ENCODE results near the gene OR14A16. TPM values are rescaled to one million over a fixed set of nuclear protein-coding genes. Genes with fewer than 3 reads are reported as not detected.

The OR14A16 gene
- total RNA-seq, 4 donors from 2014 or later: not detected

- H3K27me3 ChIP-seq: no peaks in the 10 kb centered on the region
- DNase-seq: no peak
- intact Hi-C loops (cut with DNase I; ENCODE audit: low total_unique reads) (no loop called here), in situ Hi-C loops (cut with MboI; ENCODE audit: low sequenced_read_pairs in 4 of 4) (no loop called here)
- no peak overlapping the region for H3K4me3 ChIP-seq
- no peak overlapping the region for H3K27ac ChIP-seq
- no peak for ATAC-seq
- H3K9me3 ChIP-seq: no peaks in the 10 kb centered on the region
- H3K4me1 ChIP-seq: no peaks in the 10 kb centered on the region
- no peaks in the 10 kb centered on the region for H3K36me3 ChIP-seq
- TF ChIP-seq CTCF (IDR thresholded peaks at IDR 0.05 in 4 of 5, conservative IDR thresholded peaks at IDR 0.05 in 1 of 5): no peak
- no peak for TF ChIP-seq POLR2A (IDR thresholded peaks at IDR 0.05)
Measured at GRCh38 chr1:247849616-247850015, 25.7 kb upstream of the OR14A16 start.

- Histone ChIP-seq H3K4me1 (no peaks in the 10 kb centered on the region), H3K27ac (no peak overlapping the region), H3K4me3 (no peak overlapping the region), H3K9me3 (no peaks in the 10 kb centered on the region), H3K36me3 (no peaks in the 10 kb centered on the region), H3K27me3 (no peaks in the 10 kb centered on the region)
- ATAC-seq (no peak), DNase-seq (no peak)
- intact Hi-C loops (cut with DNase I; ENCODE audit: low total_unique reads): no loop called here
- in situ Hi-C loops (cut with MboI; ENCODE audit: low sequenced_read_pairs in 4 of 4): no loop called here
- TF ChIP-seq POLR2A (IDR thresholded peaks at IDR 0.05) (no peak), CTCF (IDR thresholded peaks at IDR 0.05 in 4 of 5, conservative IDR thresholded peaks at IDR 0.05 in 1 of 5) (no peak)
Measured at GRCh38 chr1:247848346-247848745, 24.4 kb upstream of the OR14A16 start.

- no peak for ATAC-seq
- intact Hi-C loops (cut with DNase I; ENCODE audit: low total_unique reads): no loop called here
- no peak overlapping the region for H3K27ac ChIP-seq
- H3K9me3 ChIP-seq: no peaks in the 10 kb centered on the region
- no peak overlapping the region for H3K4me3 ChIP-seq
- H3K36me3 ChIP-seq: no peaks in the 10 kb centered on the region
- DNase-seq: no peak
- no peaks in the 10 kb centered on the region for H3K4me1 ChIP-seq
- H3K27me3 ChIP-seq: no peaks in the 10 kb centered on the region
- in situ Hi-C loops (cut with MboI; ENCODE audit: low sequenced_read_pairs in 4 of 4): no loop called here
- no peak for TF ChIP-seq CTCF (IDR thresholded peaks at IDR 0.05 in 4 of 5, conservative IDR thresholded peaks at IDR 0.05 in 1 of 5)
Measured at GRCh38 chr1:247845693-247846017, 21.7 kb upstream of the OR14A16 start.

- H3K36me3 ChIP-seq: no peaks in the 10 kb centered on the region
- TF ChIP-seq CTCF (IDR thresholded peaks at IDR 0.05 in 4 of 5, conservative IDR thresholded peaks at IDR 0.05 in 1 of 5) (no peak), POLR2A (IDR thresholded peaks at IDR 0.05) (no peak)
- intact Hi-C loops (cut with DNase I; ENCODE audit: low total_unique reads) (no loop called here), in situ Hi-C loops (cut with MboI; ENCODE audit: low sequenced_read_pairs in 4 of 4) (no loop called here)
- no peaks in the 10 kb centered on the region for H3K27me3 ChIP-seq
- no peak for DNase-seq
- no peaks in the 10 kb centered on the region for H3K9me3 ChIP-seq
- no peaks in the 10 kb centered on the region for H3K4me1 ChIP-seq
- ATAC-seq: no peak
- H3K4me3 ChIP-seq: no peak overlapping the region
- no peak overlapping the region for H3K27ac ChIP-seq
Measured at GRCh38 chr1:247845011-247845692, 21.2 kb upstream of the OR14A16 start.

- Histone ChIP-seq H3K27me3 (no peaks in the 10 kb centered on the region), H3K27ac (no peak overlapping the region), H3K36me3 (no peaks in the 10 kb centered on the region), H3K4me1 (no peaks in the 10 kb centered on the region), H3K9me3 (no peaks in the 10 kb centered on the region), H3K4me3 (no peak overlapping the region)
- DNase-seq (no peak), ATAC-seq (no peak)
- TF ChIP-seq POLR2A (IDR thresholded peaks at IDR 0.05) (no peak), CTCF (IDR thresholded peaks at IDR 0.05 in 4 of 5, conservative IDR thresholded peaks at IDR 0.05 in 1 of 5) (no peak)
- intact Hi-C loops (cut with DNase I; ENCODE audit: low total_unique reads) (no loop called here), in situ Hi-C loops (cut with MboI; ENCODE audit: low sequenced_read_pairs in 4 of 4) (no loop called here)
Measured at GRCh38 chr1:247843411-247843810, 19.5 kb upstream of the OR14A16 start.
